ENCODE results near the gene INSIG1.

Gene INSIG1

DNA sequence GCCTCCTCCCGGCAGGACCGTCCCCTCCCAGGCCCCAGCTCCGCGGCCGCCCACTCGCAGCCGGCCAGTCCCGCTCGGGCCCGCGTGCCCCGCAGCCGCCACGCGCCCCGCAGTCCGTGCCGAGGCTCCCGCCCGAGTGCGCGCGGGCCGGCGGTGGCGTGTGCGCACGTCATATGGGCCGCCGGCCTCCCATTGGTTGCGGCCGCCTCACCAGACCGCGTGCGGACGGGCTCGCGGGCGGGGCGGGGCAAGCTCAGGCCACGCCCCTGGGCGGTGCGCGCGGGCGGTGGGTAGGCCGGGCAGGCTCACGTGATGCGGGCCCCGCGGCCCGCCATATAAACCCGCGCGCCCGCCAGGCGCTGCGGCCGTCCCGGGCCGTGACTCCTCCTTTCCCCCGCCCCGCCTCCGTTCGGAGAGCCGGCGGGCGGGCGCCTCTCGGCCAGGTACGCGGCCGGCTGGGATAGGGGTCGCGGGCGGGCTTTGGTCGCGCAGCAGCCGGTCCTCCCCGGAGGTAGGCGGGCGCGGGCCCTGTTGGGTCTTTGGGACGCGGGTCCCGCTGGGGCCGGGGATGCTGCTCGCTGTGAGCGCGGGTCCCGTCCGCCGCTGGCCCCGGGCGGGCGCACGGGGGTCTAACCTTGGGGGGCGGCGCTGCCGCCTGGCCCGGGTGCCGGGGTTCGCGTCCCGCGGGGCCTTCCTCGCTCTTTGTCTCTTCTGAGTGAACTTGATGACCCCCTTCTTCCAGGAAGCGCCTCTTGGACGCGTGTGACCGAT lies at the start of gene INSIG1:
TSS of gene INSIG1 (plus strand) at position 362 of the 771 bp plus-strand sequence. CDS start at position 770, 408 bp downstream.
- peak; percentile 75 to 92 (median 83) for DNase-seq (ENCODE audit: low read depth in 3 of 3, low spot score in 1 of 3)

DNA sequence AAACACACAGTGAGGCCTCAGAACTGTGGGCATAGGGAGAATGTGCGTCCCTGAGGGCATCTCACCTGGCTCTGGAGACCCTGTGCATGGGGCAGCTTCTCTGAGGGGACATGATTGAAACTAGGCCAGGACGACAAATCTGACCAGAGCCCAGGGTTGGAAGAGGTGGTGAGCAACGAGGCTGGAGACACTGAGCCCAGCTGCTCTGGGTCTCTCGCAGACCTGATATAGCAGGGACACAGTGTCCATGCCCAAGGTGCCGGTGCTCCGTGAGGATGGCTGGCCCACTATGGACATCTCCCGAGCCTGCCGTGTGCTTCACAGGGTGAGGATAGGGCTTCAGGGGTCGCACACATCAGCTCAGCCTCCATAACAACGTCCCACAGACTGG lies 49.3 kb upstream of the INSIG1 start:
- no peak for DNase-seq (ENCODE audit: low read depth in 3 of 3, low spot score in 1 of 3)

DNA sequence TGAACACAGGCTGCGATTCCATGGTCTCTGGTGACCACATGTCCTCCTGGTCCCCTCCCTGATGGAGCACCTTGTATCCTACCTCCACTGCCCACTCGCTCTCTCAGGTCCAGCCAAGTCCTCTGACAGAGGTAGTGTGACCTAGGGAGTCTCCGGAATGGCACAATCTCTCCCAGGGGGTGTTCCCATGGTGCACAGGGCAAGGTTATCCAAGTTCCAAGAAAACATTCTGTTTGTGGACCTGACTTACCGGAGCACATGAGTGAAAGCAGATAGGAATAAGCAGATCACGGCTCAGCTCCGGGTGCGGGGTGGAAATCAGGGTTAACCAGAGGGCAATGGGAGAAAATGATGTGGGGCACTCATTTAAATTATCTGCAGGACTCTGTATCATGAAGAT lies 45.8 kb upstream of the INSIG1 start:
- DNase-seq (ENCODE audit: low read depth in 3 of 3, low spot score in 1 of 3): no peak

DNA sequence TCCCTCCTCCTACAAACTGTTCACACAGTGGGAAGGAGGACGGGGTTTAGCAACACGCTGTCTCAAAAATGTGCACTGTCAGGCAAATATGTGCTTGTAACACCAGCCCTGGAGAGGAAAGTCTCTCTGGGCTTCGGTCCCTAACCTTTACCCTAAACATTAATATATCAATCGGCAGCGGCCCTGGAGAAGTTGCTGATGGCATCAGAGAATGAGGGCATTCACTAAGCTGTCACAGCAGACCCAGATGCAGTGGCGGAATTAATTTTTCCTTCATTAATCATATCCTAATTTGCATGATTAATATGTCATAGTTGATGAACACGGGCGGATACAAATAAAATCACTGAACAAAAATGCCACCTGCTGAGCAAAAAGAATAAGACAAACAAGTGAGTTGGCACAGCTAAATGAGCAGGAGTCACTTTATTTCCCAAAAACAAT lies 45.2 kb upstream of the INSIG1 start:
- DNase-seq (ENCODE audit: low read depth in 3 of 3, low spot score in 1 of 3): no peak

DNA sequence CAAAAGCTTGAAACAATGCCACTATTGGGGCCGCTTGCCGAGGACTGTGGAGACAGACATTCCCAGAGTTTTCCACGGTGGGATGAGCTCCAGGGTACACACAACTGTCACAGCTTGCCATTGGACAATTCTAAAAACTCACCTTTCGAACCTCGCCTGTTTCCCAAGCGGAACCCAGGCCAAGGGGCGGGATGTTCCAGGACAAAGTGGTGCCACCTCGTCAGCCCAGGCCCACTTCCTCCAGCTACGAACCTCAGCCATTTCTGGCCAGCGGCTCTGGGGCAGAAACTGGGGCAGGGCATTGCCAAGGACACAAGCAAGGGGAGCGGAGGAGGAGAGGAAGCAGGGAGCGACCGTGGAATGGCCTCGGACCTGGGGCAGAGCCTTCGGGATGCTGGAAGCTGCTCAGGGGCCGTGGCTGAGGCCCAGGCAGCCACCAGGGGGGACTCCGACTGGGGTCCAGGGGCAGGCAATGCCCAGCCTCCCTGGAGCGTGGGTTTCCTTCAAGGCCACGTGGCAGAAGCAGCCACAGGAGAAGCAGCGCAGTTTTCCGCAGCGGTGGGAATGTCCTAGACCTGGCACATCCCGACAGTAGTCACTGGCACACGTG lies 44.7 kb upstream of the INSIG1 start:
- DNase-seq (ENCODE audit: low read depth in 3 of 3, low spot score in 1 of 3): no peak

DNA sequence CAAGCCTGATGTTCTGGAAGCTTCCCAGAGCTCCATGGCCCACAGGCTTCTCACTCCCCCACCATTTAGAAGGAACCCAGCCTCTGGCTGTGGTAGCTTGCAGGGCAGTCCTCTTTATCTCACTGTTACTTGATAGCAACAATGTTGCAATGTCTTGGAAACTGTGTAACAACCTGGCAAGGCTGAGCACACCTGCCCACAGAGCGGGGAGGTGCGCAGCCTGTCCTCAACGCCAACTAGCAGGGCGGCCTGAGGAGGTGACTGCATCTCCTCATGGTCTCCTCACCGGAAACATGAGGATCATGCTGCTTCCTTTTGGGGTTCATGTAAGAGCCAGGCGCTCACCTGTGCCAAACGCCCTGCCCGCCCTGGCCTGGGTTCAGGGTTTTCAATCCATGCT lies 43.7 kb upstream of the INSIG1 start:
- no peak for DNase-seq (ENCODE audit: low read depth in 3 of 3, low spot score in 1 of 3)

DNA sequence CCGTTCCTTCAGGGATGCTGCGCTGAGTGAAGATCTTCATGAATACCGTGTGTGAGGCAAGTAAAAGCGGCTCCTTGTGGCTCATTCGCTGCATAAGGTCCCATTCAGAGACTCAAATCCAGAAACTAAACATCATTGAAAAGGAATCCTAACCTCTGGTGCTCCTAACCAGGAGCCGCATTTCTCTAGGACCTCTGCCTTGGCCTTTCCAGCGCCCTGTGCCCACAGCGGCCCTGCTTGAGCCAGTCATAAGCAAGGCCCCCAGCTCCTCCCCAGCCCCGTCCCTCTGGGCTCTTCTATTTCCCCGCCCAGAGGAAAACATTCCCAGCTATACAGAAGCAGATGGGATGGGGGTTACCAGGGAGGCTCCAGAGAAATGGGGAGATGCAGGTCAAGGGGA lies 42.6 kb upstream of the INSIG1 start:
- DNase-seq (ENCODE audit: low read depth in 3 of 3, low spot score in 1 of 3): no peak

DNA sequence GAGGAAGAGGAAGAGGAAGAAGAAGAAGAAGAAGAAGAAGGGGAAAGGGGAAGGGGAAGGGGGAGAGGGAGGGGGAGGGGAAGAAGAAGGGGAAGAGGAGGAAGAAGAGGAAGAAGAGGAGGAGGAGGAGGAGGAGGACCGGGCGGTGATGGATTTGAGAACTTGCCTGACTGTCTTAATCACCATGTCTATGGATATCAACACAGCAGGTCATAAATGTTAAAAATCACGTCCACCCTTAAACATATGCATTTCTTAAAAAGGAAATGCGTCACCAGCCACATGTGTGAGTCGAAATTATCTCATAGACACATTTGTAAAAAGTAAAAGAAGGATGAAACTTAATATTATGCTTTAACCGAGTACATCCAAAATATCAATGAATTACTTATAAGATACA lies 42.1 kb upstream of the INSIG1 start:
- no peak for DNase-seq (ENCODE audit: low read depth in 3 of 3, low spot score in 1 of 3)

DNA sequence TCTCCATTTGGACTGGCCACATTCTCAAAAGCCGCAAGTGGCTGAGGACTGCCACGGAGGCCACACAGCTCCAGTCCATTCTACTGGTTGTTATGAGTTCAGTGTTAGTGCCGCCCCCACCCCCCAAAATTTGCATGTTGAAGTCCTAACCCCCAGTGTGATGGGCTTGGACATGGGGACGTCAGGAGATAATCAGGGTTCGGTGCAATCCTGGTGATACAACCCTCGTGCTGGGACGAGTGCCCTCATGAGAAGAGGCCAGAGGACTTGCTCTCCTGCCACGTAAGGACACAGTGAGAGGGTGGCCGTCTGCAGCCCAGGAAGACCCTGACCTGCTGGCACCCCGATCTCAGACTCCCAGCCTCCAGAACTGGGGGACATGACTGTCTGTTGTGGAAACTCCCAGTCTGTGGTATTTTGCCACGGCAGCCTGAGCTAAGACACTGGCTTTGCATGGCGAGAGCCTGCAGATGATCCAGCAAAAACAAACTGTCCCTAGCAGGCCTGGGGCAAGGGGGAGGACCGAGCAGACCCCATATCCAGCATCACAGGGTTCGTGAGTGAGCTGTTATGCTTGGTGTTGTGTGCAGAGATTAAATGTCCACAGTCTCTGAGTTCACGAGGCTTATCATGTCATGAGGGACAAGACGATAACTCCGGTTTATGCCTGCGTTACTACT lies 41.5 kb upstream of the INSIG1 start:
- no peak for DNase-seq (ENCODE audit: low read depth in 3 of 3, low spot score in 1 of 3)

DNA sequence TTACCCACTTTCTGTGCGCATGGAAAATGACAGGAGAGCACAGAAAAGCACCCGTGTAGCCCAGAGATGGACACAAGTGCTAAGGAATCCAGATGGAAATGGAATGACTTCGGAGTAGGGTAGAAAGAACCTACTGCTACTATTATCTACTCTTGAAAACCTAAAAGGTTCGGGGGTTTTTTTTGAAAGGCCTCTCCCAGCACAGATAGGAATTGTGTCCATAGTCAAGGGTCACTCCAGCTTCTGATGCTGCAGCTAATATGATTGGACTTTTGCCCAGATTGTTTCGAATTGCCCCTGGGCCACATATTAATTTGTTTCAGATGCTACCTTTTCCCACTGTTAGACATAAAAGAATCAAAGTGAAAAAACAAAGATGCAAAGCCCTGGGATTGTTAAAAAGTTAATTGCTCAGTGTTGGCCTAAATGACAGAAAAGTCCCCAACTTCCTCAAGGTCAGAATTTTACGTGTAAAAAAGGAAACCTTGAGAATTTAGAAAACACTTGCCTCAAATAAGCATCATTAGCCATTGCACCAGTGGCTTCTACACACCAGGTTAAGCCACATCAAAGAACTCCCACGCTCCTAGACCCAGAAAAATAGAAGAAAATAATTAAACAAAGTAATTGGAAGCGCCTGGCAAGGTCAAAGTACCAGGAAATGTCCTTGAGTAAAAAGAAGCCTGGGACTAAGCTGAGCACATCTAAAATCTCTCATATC lies 40.8 kb upstream of the INSIG1 start:
- no peak for DNase-seq (ENCODE audit: low read depth in 3 of 3, low spot score in 1 of 3)

DNA sequence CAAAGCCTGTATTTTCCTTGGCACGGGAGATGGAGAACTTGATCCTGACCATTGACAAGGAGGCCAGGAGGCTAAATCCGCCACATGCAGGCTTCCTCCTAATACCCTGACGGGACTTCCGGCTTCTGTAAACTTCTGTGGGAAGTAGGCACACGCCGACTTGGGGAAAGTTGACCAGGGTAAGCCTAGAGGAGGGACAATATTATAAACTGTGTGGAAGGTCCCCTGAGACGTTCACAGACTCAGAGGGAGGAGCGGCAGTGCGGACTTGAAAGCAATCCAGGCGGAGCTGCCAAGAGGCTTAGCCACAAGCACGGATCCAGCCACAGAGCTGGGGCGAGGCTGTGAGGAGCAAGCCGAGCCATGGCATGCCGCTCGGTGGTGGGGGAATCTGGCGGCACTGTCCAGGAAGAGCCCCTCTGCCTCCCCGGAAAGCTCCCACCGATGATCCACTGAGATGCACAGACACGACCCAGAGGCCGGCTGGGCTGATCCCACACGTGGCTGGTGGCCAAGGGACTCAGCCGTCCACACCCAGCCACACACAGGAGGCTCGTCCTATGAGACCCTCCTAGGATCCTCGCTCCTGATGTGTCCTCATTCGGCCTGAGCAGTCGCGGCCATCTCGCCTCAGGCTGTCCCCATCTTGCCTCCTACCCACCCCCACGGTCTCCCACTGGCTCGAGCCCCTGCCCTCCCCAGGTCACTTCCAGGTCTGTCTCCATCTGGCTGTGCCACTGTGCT lies 40.0 kb upstream of the INSIG1 start:
- no peak for DNase-seq (ENCODE audit: low read depth in 3 of 3, low spot score in 1 of 3)

DNA sequence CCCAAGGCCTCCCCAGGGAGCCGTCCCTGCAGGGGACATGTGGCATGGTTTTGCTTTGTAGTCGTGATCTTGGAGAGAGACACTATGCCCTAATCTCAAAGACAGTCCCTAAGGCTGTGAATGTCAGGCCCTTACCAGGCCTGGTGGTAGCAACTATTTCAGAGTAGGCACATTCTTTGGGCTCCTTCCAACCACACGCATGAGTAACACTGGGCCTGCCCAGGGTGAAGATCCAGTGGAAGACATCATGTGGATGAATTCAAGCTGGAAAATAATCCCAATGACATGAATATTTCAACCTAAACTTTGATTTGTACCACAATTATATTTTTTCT lies 39.5 kb upstream of the INSIG1 start:
- DNase-seq (ENCODE audit: low read depth in 3 of 3, low spot score in 1 of 3): no peak

DNA sequence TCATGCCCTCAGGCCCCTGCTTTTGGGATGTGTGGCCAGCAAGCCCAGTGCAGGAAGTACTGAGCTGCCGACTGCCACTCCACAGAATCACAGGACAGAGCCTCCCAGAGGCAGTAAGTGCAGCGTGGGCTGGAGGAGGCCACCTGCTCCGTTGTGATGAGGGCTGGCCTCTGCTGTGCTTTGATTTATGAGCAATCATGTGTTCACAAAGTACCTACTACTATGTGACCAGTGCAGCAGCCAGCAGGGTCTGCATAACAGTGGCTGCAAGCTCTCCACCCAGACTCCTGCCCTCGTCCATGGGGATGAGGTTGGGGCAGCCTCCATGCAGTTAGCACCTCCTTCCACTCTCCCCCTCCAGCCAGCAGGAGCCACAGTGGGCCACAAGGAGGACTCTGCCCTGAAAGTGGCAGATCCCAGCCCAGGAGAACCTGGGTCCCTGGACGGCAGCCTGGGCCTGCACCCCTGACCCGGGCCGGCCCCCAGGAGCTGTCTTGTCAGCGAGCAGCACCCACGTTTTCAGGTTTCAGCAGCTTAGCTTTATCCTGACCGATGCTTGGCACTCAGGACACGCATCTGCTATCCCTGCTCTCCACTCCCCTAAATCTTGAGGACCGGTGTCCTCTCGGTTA lies 37.7 kb upstream of the INSIG1 start:
- DNase-seq (ENCODE audit: low read depth in 3 of 3, low spot score in 1 of 3): no peak

DNA sequence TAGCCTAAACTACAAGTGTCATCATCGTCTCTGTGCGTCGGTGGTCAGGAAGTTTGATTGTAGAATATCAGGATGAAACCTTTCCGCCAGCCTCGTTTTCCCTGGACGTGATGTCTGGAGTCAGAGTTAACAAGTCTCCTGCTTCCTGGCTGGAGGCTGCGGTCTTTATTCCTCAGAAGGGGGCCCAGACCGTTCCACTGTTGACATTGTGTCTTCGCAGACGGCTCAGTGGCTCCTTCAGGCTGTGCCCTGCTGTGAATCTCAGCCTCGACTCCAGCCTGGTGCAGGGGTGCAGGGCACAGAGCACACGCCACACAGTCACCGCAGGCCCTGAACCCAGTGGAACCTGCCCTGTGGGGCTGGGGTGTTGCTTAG lies 37.2 kb upstream of the INSIG1 start:
- no peak for DNase-seq (ENCODE audit: low read depth in 3 of 3, low spot score in 1 of 3)

DNA sequence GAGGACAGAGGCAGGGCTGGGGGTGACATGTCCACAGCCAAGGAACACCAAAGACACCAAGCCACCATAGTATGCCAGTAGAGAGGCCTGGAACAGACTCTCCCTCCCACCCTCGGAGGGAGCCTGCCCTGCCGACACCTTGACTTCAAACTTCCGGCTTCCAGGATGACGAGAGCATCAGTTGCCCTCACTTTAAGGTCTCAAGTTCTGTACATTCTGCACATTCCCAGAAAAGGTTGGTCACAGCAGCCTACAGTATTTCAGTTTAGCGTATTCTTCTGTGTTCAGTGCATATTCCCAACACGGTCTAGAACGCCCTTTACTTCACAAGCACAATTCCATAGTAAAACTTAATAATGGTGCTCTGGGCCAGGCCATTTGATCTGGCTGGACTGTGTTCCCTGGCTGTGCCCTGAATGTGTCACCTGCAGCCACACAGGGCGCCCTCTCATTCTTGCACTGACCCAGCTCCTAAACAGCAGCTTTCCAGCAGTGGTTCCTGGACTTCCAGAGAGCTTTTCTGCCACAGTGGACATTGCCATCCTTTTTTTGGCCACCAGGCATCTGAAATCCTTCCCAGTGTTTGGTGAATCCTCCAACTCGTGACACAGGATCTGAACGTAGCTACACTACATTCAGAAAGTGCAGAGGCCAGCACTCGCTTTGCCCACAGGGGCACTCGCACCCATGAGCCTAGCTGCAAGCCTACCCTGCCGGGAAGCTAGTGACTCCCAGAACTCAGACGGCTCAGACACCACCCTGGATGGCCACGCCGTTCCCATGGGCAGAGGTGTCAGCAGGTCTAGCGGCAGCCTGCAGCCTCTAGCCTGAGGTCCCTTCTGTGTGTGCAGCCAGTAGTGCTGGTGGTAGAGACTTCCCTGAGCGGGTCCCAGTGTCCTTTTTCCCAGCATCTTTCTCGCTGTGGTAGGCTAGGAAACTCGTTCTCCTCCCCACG lies 36.4 kb upstream of the INSIG1 start:
- no peak for DNase-seq (ENCODE audit: low read depth in 3 of 3, low spot score in 1 of 3)

DNA sequence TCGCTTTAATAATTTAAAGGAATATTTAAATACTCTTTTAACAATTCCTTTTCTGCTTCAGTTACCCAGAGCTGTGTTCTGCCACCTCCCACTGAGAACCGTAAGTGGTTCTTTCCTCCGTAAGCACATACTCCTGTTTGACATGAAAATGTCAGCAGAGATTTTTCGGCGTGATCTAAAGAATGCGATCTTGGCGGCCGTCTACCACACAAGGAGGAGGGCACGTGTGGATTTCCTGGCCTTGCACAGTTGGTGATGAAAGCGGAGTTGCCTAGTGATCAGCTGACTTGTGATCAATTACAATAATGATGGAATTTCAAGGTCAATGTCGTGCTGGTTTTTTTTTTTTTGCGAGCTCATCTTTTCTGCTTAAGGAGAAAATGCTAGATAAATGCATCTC lies 35.6 kb upstream of the INSIG1 start:
- no peak for DNase-seq (ENCODE audit: low read depth in 3 of 3, low spot score in 1 of 3)

DNA sequence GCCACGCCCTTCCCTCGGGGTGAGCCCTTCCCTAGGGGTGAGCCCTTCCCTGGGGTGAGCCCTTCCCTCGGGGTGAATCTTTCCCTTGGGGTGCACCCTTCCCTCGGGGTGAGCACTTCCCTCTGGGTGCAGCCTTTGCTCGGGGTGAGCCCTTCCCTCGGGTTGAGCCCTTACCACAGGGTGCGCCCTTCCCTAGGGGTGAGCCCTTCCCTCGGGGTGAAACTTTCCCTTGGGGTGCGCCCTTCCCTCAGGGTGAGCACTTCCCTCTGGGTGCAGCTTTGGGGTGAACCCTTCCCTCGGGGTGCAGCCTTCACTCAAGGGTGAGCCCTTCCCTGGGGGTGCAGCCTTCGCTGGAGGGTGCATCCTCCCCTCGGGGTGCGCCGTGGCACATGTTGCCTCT lies 34.6 kb upstream of the INSIG1 start:
- no peak for DNase-seq (ENCODE audit: low read depth in 3 of 3, low spot score in 1 of 3)

DNA sequence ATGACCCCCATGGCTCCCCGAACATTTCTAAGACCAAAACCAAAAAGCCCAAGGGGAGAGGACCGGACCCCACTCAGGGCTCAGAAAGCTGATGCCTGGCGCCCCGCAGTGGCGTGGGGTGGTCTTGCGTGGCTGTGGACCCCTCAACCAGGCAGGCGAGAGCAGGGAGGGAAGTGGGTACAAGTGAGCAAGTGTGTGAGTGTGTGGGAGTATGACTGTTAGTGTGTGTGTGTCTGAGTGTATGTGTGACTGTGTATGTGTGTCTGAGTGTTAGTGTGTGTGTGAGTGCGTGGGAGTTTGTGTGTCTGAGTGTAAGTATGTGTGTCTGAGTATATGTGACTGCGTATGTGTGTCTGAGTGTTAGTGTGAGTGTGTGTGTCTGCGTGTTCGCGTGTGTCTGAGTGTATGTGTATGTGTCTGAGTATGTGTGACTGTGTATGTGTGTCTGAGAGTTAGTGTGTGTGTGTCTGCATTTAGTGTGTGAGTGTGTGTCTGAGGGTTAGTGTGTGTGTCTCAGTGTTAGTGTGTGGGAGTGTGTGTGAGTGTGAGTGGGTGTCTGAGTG lies 34.0 kb upstream of the INSIG1 start:
- no peak for DNase-seq (ENCODE audit: low read depth in 3 of 3, low spot score in 1 of 3)

DNA sequence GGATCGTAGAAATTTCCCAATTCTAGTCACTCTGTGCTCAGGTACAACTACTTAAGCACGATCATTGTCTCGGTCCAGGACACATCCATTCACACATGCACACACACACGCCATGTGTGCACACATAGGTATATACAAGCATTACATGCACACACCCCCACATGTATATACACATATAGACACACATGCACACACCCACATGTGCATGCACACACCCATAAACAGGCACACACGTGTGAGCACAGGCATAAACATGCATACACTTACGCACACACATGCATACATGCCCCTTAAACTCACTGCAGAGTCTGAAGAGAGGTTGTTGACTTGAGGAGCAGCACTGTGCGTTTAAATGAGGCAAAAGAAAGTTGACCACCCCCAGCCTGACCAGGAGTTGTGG lies 32.5 kb upstream of the INSIG1 start:
- DNase-seq (ENCODE audit: low read depth in 3 of 3, low spot score in 1 of 3): no peak

Data from stimulated activated CD4-positive, alpha-beta T cell treated with anti-CD3 and anti-CD28 coated beads, TNF-alpha, amount 100 ng/mL, for 1 hour (primary cell).